A549 (cell line): ENCODE measurements around the gene RERE.

ENCODE experiments used
- EP300 ChIP-seq, 2 experiments: fragments of >200 bp; sonication (Bioruptor Twin); formaldehyde crosslinking; IDR thresholded peaks; 2 replicates in 1 of 2; 3 replicates in 1 of 2; pipeline ENCODE4 v1.6.1; 2016 to 2017
- JUNB ChIP-seq: fragments of >200 bp; sonication (Bioruptor Twin); formaldehyde crosslinking; IDR thresholded peaks from 2 replicates; pipeline ENCODE4 v1.6.1; 2016
- MAFK ChIP-seq: fragments of 450-650 bp; IDR thresholded peaks from 2 replicates; pipeline ENCODE4 v1.6.1; 2014; ENCODE audit not compliant: partially characterized antibody
- NFE2L2 ChIP-seq: fragments of 150-350 bp; conservative IDR thresholded peaks from 2 replicates; pipeline ENCODE4 v1.6.1; 2014; ENCODE audit warnings: low read length
- POLR2A ChIP-seq: IDR thresholded peaks from 2 replicates; pipeline ENCODE4 v1.6.1; 2012; ENCODE audit warnings: mild to moderate bottlenecking, low read length
- RAD21 ChIP-seq, 2 experiments: fragments of >200 bp in 1 of 2; sonication (Bioruptor Twin) in 1 of 2; formaldehyde crosslinking in 1 of 2; IDR thresholded peaks in 1 of 2; conservative IDR thresholded peaks in 1 of 2; 2 replicates in 1 of 2; 3 replicates in 1 of 2; pipeline ENCODE4 v1.6.1; 2012 to 2018; ENCODE audit warnings: inconsistent platforms in 1 of 2
- RFX5 ChIP-seq: fragments of 450-650 bp; IDR thresholded peaks from 2 replicates; pipeline ENCODE4 v1.7.1; 2014; ENCODE audit warnings: antibody characterized with exemption, mild to moderate bottlenecking, moderate library complexity
- TF ChIP-seq, protein P1 (sequence below): fragments of >200 bp; sonication (Bioruptor Twin); formaldehyde crosslinking; IDR thresholded peaks from 3 replicates; pipeline ENCODE4 v1.5.1; 2016
- TF ChIP-seq, protein P2 (sequence below): IDR thresholded peaks from 2 replicates; pipeline ENCODE4 v1.6.1; 2012
- TF ChIP-seq, protein P3 (sequence below): IDR thresholded peaks from 2 replicates; pipeline ENCODE4 v1.6.1; 2012; ENCODE audit warnings: low read depth, borderline replicate concordance
- TF ChIP-seq, protein P4 (sequence below): fragments of >200 bp; sonication (Bioruptor Twin); formaldehyde crosslinking; IDR thresholded peaks from 3 replicates; pipeline ENCODE4 v1.6.1; 2016
- TF ChIP-seq, protein P5 (sequence below): fragments of 200-600 bp; sonication (generic); IDR thresholded peaks from 2 replicates; pipeline ENCODE4 v1.6.1; 2016; ENCODE audit warnings: antibody characterized with exemption, mild to moderate bottlenecking, moderate library complexity
- TF ChIP-seq, protein P6 (sequence below): fragments of 150-350 bp; IDR thresholded peaks from 2 replicates; pipeline ENCODE4 v1.6.1; 2014; ENCODE audit warnings: low read depth, mild to moderate bottlenecking, low read length

DNA sequence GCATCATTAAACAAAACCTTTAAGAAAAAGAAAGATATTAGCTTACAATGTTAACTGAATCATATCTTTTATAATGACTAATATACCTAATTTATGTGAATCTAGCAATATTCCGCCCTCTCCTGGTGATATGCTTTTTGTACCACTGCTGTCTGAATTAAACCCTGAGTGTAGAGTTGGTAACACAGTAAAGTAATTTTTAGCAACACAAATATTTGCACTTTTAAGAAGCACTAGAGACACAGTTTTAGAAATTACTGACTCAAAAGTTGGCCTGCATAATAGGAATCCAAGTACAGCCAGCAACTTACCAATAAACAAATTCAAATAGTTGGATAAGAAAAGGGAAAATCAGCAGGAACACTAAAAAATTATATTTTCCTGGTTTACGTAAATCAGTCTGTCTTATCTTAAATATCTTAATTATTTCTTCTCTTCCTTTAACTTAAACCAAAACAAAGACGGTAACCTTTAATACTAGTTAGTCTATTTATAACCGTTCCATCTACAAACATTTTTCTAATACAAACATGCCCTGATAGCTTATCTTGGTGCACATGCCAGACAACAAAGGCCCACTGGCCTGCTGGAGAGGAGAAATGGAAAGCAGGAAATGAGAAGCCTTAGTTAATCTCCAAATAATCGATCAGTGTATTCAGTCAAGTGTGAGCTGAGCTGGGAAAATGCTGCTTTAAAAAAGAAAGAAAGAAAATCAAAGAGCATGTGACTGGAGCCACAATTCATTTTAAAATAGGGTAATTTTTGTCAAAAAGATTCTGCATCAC lies 246.0 kb downstream of the RERE start:
- TF ChIP-seq, protein P1, sequence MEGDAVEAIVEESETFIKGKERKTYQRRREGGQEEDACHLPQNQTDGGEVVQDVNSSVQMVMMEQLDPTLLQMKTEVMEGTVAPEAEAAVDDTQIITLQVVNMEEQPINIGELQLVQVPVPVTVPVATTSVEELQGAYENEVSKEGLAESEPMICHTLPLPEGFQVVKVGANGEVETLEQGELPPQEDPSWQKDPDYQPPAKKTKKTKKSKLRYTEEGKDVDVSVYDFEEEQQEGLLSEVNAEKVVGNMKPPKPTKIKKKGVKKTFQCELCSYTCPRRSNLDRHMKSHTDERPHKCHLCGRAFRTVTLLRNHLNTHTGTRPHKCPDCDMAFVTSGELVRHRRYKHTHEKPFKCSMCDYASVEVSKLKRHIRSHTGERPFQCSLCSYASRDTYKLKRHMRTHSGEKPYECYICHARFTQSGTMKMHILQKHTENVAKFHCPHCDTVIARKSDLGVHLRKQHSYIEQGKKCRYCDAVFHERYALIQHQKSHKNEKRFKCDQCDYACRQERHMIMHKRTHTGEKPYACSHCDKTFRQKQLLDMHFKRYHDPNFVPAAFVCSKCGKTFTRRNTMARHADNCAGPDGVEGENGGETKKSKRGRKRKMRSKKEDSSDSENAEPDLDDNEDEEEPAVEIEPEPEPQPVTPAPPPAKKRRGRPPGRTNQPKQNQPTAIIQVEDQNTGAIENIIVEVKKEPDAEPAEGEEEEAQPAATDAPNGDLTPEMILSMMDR, result peak; percentile 44
- TF ChIP-seq, protein P2, sequence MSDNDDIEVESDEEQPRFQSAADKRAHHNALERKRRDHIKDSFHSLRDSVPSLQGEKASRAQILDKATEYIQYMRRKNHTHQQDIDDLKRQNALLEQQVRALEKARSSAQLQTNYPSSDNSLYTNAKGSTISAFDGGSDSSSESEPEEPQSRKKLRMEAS, result no peak
- TF ChIP-seq RAD21 (conservative IDR thresholded peaks at IDR 0.05 in 1 of 2, IDR thresholded peaks at IDR 0.05 in 1 of 2) (no peak), EP300 (IDR thresholded peaks at IDR 0.05) (no peak), JUNB (no peak), POLR2A (no peak), MAFK (no peak), RFX5 (no peak), NFE2L2 (no peak)
- TF ChIP-seq, protein P3, sequence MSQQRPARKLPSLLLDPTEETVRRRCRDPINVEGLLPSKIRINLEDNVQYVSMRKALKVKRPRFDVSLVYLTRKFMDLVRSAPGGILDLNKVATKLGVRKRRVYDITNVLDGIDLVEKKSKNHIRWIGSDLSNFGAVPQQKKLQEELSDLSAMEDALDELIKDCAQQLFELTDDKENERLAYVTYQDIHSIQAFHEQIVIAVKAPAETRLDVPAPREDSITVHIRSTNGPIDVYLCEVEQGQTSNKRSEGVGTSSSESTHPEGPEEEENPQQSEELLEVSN, result no peak
- TF ChIP-seq, protein P4, sequence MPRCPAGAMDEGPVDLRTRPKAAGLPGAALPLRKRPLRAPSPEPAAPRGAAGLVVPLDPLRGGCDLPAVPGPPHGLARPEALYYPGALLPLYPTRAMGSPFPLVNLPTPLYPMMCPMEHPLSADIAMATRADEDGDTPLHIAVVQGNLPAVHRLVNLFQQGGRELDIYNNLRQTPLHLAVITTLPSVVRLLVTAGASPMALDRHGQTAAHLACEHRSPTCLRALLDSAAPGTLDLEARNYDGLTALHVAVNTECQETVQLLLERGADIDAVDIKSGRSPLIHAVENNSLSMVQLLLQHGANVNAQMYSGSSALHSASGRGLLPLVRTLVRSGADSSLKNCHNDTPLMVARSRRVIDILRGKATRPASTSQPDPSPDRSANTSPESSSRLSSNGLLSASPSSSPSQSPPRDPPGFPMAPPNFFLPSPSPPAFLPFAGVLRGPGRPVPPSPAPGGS, result no peak
- TF ChIP-seq, protein P5, sequence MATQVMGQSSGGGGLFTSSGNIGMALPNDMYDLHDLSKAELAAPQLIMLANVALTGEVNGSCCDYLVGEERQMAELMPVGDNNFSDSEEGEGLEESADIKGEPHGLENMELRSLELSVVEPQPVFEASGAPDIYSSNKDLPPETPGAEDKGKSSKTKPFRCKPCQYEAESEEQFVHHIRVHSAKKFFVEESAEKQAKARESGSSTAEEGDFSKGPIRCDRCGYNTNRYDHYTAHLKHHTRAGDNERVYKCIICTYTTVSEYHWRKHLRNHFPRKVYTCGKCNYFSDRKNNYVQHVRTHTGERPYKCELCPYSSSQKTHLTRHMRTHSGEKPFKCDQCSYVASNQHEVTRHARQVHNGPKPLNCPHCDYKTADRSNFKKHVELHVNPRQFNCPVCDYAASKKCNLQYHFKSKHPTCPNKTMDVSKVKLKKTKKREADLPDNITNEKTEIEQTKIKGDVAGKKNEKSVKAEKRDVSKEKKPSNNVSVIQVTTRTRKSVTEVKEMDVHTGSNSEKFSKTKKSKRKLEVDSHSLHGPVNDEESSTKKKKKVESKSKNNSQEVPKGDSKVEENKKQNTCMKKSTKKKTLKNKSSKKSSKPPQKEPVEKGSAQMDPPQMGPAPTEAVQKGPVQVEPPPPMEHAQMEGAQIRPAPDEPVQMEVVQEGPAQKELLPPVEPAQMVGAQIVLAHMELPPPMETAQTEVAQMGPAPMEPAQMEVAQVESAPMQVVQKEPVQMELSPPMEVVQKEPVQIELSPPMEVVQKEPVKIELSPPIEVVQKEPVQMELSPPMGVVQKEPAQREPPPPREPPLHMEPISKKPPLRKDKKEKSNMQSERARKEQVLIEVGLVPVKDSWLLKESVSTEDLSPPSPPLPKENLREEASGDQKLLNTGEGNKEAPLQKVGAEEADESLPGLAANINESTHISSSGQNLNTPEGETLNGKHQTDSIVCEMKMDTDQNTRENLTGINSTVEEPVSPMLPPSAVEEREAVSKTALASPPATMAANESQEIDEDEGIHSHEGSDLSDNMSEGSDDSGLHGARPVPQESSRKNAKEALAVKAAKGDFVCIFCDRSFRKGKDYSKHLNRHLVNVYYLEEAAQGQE, result no peak
- TF ChIP-seq, protein P6, sequence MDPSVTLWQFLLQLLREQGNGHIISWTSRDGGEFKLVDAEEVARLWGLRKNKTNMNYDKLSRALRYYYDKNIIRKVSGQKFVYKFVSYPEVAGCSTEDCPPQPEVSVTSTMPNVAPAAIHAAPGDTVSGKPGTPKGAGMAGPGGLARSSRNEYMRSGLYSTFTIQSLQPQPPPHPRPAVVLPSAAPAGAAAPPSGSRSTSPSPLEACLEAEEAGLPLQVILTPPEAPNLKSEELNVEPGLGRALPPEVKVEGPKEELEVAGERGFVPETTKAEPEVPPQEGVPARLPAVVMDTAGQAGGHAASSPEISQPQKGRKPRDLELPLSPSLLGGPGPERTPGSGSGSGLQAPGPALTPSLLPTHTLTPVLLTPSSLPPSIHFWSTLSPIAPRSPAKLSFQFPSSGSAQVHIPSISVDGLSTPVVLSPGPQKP, result no peak
